ENCODE results near the gene SLC38A6. TPM values are rescaled to one million over a fixed set of nuclear protein-coding genes. Genes with fewer than 3 reads are reported as not detected.

The SLC38A6 gene
- total and polyA plus RNA-seq, 2 of the 8 experiments (the other 6 are each of a cell fraction or from before 2014, with no cell fraction given): 8.1 to 9.8 TPM

DNA sequence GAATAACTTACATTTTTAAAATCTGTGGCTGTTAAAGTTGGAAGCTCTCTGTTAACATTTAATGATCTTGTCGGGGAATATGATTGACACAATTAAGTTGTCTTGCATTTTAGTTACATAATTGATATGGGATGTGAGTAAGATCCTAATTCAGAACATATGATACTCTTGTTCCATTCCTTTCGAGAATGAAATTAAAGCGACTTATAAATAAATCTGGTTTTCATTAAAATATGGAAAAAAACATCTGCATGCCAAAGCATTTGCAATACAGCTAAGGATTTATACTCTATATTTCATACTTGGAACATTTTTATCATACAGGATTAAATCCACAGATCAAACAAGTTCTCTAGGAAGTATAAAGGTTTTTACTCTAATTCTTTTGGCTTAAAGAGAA, 52.0 kb downstream of the SLC38A6 start (continued):
- TF ChIP-seq, protein P1, sequence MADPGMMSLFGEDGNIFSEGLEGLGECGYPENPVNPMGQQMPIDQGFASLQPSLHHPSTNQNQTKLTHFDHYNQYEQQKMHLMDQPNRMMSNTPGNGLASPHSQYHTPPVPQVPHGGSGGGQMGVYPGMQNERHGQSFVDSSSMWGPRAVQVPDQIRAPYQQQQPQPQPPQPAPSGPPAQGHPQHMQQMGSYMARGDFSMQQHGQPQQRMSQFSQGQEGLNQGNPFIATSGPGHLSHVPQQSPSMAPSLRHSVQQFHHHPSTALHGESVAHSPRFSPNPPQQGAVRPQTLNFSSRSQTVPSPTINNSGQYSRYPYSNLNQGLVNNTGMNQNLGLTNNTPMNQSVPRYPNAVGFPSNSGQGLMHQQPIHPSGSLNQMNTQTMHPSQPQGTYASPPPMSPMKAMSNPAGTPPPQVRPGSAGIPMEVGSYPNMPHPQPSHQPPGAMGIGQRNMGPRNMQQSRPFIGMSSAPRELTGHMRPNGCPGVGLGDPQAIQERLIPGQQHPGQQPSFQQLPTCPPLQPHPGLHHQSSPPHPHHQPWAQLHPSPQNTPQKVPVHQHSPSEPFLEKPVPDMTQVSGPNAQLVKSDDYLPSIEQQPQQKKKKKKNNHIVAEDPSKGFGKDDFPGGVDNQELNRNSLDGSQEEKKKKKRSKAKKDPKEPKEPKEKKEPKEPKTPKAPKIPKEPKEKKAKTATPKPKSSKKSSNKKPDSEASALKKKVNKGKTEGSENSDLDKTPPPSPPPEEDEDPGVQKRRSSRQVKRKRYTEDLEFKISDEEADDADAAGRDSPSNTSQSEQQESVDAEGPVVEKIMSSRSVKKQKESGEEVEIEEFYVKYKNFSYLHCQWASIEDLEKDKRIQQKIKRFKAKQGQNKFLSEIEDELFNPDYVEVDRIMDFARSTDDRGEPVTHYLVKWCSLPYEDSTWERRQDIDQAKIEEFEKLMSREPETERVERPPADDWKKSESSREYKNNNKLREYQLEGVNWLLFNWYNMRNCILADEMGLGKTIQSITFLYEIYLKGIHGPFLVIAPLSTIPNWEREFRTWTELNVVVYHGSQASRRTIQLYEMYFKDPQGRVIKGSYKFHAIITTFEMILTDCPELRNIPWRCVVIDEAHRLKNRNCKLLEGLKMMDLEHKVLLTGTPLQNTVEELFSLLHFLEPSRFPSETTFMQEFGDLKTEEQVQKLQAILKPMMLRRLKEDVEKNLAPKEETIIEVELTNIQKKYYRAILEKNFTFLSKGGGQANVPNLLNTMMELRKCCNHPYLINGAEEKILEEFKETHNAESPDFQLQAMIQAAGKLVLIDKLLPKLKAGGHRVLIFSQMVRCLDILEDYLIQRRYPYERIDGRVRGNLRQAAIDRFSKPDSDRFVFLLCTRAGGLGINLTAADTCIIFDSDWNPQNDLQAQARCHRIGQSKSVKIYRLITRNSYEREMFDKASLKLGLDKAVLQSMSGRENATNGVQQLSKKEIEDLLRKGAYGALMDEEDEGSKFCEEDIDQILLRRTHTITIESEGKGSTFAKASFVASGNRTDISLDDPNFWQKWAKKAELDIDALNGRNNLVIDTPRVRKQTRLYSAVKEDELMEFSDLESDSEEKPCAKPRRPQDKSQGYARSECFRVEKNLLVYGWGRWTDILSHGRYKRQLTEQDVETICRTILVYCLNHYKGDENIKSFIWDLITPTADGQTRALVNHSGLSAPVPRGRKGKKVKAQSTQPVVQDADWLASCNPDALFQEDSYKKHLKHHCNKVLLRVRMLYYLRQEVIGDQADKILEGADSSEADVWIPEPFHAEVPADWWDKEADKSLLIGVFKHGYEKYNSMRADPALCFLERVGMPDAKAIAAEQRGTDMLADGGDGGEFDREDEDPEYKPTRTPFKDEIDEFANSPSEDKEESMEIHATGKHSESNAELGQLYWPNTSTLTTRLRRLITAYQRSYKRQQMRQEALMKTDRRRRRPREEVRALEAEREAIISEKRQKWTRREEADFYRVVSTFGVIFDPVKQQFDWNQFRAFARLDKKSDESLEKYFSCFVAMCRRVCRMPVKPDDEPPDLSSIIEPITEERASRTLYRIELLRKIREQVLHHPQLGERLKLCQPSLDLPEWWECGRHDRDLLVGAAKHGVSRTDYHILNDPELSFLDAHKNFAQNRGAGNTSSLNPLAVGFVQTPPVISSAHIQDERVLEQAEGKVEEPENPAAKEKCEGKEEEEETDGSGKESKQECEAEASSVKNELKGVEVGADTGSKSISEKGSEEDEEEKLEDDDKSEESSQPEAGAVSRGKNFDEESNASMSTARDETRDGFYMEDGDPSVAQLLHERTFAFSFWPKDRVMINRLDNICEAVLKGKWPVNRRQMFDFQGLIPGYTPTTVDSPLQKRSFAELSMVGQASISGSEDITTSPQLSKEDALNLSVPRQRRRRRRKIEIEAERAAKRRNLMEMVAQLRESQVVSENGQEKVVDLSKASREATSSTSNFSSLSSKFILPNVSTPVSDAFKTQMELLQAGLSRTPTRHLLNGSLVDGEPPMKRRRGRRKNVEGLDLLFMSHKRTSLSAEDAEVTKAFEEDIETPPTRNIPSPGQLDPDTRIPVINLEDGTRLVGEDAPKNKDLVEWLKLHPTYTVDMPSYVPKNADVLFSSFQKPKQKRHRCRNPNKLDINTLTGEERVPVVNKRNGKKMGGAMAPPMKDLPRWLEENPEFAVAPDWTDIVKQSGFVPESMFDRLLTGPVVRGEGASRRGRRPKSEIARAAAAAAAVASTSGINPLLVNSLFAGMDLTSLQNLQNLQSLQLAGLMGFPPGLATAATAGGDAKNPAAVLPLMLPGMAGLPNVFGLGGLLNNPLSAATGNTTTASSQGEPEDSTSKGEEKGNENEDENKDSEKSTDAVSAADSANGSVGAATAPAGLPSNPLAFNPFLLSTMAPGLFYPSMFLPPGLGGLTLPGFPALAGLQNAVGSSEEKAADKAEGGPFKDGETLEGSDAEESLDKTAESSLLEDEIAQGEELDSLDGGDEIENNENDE (IDR thresholded peaks at IDR 0.05; ENCODE audit: insufficient replicate concordance, low read length): no peak
- TF ChIP-seq RBBP5 (IDR thresholded peaks at IDR 0.05; ENCODE audit: borderline replicate concordance, low read depth, low read length): no peak
- no peak for TF ChIP-seq CHD1 (IDR thresholded peaks at IDR 0.05; ENCODE audit: low read depth, low read length)
- TF ChIP-seq TEAD4 (IDR thresholded peaks at IDR 0.05; ENCODE audit: low read depth, low read length): no peak
- TF ChIP-seq EGR1 (IDR thresholded peaks at IDR 0.05; ENCODE audit: borderline replicate concordance, low read depth, low read length): no peak
- TF ChIP-seq BCL11A (IDR thresholded peaks at IDR 0.05; ENCODE audit: low read depth in 2 of 2, low read length in 2 of 2): no peak
- TF ChIP-seq POLR2A (IDR thresholded peaks at IDR 0.05; ENCODE audit: control extremely low read depth in 1 of 2, low read depth in 2 of 2, low read length in 2 of 2): no peak
- TF ChIP-seq JUND (IDR thresholded peaks at IDR 0.05; ENCODE audit: low read length): no peak
- TF ChIP-seq, protein P2, sequence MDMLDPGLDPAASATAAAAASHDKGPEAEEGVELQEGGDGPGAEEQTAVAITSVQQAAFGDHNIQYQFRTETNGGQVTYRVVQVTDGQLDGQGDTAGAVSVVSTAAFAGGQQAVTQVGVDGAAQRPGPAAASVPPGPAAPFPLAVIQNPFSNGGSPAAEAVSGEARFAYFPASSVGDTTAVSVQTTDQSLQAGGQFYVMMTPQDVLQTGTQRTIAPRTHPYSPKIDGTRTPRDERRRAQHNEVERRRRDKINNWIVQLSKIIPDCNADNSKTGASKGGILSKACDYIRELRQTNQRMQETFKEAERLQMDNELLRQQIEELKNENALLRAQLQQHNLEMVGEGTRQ (IDR thresholded peaks at IDR 0.05; ENCODE audit: low read length): no peak
- TF ChIP-seq SIX5 (IDR thresholded peaks at IDR 0.05; ENCODE audit: low read depth, low read length): no peak
